Stimulated activated CD8-positive, alpha-beta memory T cell treated with anti-CD3 and anti-CD28 coated beads, Interleukin-7, amount 100 ng/mL, for 24 hours (primary cell): Measurements from ENCODE around the gene TANC1.
"Not testable (repeated sequence)": the region's sequence is repeated elsewhere in the genome, so short reads cannot be mapped to it uniquely, and the experiment has no call there.

ENCODE experiments used
- DNase-seq: peaks from one replicate; pipeline ENCODE4 v3.0.0-alpha.2; 2020; ENCODE audit warnings: low read depth

Gene TANC1

GRCh38 chr2:159140070-159140769 lies 171.8 kb downstream of the TANC1 start:
- no peak for DNase-seq

GRCh38 chr2:159140821-159141220 lies 172.4 kb downstream of the TANC1 start:
- not testable (repeated sequence) for DNase-seq

GRCh38 chr2:159144776-159145614 lies 176.6 kb downstream of the TANC1 start:
- DNase-seq: no peak

GRCh38 chr2:159145745-159146354 lies 177.4 kb downstream of the TANC1 start:
- no peak for DNase-seq

- DNase-seq: no peak
These were observed 178.7 kb downstream of the TANC1 start for GRCh38 chr2:159146996-159147666.

GRCh38 chr2:159147690-159148089 lies 179.2 kb downstream of the TANC1 start:
- DNase-seq: no peak

- no peak for DNase-seq
These were observed 180.5 kb downstream of the TANC1 start for GRCh38 chr2:159148901-159149300.

- DNase-seq: no peak
These were observed 181.3 kb downstream of the TANC1 start for GRCh38 chr2:159149747-159150146.

GRCh38 chr2:159150280-159150746 lies 181.9 kb downstream of the TANC1 start:
- no peak for DNase-seq

- no peak for DNase-seq
These were observed 183.0 kb downstream of the TANC1 start for GRCh38 chr2:159151198-159152127.

- DNase-seq: no peak
These were observed 183.8 kb downstream of the TANC1 start for GRCh38 chr2:159152128-159152778.

GRCh38 chr2:159153063-159153462 lies 184.6 kb downstream of the TANC1 start:
- DNase-seq: no peak

- no peak for DNase-seq
These were observed 185.0 kb downstream of the TANC1 start for GRCh38 chr2:159153463-159153862.

- no peak for DNase-seq
These were observed 185.5 kb downstream of the TANC1 start for GRCh38 chr2:159153951-159154350.

GRCh38 chr2:159154366-159154765 lies 185.9 kb downstream of the TANC1 start:
- DNase-seq: no peak

- no peak for DNase-seq
These were observed 186.9 kb downstream of the TANC1 start for GRCh38 chr2:159155320-159155719.

GRCh38 chr2:159155791-159156190 lies 187.4 kb downstream of the TANC1 start:
- no peak for DNase-seq

GRCh38 chr2:159156834-159157233 lies 188.4 kb downstream of the TANC1 start:
- no peak for DNase-seq

GRCh38 chr2:159157361-159158209 lies 189.1 kb downstream of the TANC1 start:
- no peak for DNase-seq

GRCh38 chr2:159160412-159160811 lies 192.0 kb downstream of the TANC1 start:
- no peak for DNase-seq
